Measurements from ENCODE around the gene RAD9A.

Gene RAD9A

DNA sequence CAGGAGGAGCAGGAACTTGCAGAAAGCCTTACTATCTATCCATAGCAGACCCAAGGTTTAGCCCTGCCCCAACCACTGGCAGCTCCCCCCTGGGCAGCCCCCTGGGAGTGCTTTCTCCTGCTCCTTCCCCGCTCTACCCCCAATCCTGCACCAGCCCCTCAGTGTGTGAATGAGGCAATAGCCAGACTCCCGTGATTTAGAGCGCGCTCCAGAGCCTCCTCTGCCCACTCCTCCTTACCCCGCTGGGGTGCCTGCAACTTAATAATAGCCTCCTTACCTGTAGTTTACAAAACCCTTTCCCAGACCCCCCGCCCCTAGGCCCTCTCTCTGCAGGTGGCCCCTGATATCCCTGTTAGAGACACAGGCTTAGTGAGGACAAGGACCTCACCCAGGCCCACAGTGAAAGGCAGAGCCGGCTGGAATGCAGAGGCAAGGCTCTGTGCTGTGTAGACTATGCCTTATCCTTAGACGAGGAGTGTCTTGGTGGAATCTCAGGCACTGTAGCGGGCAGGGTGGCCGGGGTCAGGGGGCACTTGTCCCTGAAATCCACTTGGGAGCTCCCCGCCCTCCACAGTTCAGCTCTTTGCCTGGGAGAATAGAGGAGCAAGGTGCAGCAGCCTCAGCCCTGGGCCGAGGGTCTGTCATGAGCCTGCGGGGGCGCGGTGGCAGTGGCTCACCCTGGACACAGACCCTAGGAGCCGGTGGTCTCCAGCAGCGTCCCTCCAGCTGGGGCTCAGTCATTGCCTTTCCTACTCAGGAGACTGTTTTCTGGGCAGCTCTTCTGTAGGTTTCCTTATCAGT, 19.4 kb downstream of the RAD9A start:
- no peak overlapping the region for H3K4me3 ChIP-seq (ENCODE audit: low read depth in 1 of 2, low read length in 1 of 2)
- H3K9me3 ChIP-seq: no peaks in the 10 kb centered on the region
- peaks cover 50% of the 10 kb centered on the region for H3K36me3 ChIP-seq
- H3K27me3 ChIP-seq: peaks cover 39% of the 10 kb centered on the region
- H3K27ac ChIP-seq: no peak overlapping the region
- TF ChIP-seq, protein P1, sequence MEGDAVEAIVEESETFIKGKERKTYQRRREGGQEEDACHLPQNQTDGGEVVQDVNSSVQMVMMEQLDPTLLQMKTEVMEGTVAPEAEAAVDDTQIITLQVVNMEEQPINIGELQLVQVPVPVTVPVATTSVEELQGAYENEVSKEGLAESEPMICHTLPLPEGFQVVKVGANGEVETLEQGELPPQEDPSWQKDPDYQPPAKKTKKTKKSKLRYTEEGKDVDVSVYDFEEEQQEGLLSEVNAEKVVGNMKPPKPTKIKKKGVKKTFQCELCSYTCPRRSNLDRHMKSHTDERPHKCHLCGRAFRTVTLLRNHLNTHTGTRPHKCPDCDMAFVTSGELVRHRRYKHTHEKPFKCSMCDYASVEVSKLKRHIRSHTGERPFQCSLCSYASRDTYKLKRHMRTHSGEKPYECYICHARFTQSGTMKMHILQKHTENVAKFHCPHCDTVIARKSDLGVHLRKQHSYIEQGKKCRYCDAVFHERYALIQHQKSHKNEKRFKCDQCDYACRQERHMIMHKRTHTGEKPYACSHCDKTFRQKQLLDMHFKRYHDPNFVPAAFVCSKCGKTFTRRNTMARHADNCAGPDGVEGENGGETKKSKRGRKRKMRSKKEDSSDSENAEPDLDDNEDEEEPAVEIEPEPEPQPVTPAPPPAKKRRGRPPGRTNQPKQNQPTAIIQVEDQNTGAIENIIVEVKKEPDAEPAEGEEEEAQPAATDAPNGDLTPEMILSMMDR (IDR thresholded peaks at IDR 0.05): no peak
- peaks cover 46 to 56% of the 10 kb centered on the region in 2 experiments for H3K4me1 ChIP-seq (ENCODE audit: control insufficient read depth in 1 of 2, insufficient read depth in 1 of 2, low read depth in 1 of 2, low read length in 1 of 2)

DNA sequence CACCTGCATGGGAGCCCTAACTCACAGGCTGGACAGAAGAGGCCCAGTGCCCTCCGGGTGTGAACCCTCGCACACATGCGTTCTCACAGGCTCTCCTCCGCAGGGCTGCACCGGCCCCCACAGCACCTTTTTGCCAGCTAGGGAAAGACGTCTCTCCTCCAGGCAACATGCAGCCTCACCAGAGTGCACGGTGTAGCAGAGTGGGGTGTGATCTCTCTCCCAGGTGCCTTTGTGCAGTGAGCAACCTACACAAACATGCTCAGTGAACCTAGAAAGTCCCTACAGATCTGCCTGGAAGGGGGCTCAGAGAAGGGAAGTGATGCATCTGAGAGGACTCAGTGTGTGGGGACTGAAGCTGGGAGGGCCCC, 20.0 kb downstream of the RAD9A start:
- Histone ChIP-seq H3K27me3 (peaks cover 45% of the 10 kb centered on the region), H3K4me3 (ENCODE audit: low read depth in 1 of 2, low read length in 1 of 2) (no peak overlapping the region), H3K9me3 (no peaks in the 10 kb centered on the region), H3K36me3 (peaks cover 45% of the 10 kb centered on the region), H3K27ac (no peak overlapping the region), H3K4me1 (ENCODE audit: control insufficient read depth in 1 of 2, insufficient read depth in 1 of 2, low read depth in 1 of 2, low read length in 1 of 2) (peaks cover 41 to 52% of the 10 kb centered on the region in 2 experiments)
- TF ChIP-seq, protein P1 (IDR thresholded peaks at IDR 0.05): no peak

GRCh38 chr11:67412495-67413179, 20.9 kb downstream of the RAD9A start:
- H3K36me3 ChIP-seq: peaks cover 36% of the 10 kb centered on the region
- peaks cover 54% of the 10 kb centered on the region for H3K27me3 ChIP-seq
- TF ChIP-seq, protein P1 (IDR thresholded peaks at IDR 0.05): no peak
- peaks cover 32 to 46% of the 10 kb centered on the region in 2 experiments for H3K4me1 ChIP-seq (ENCODE audit: control insufficient read depth in 1 of 2, insufficient read depth in 1 of 2, low read depth in 1 of 2, low read length in 1 of 2)
- no peak overlapping the region for H3K27ac ChIP-seq
- no peaks in the 10 kb centered on the region for H3K9me3 ChIP-seq
- no peak overlapping the region for H3K4me3 ChIP-seq (ENCODE audit: low read depth in 1 of 2, low read length in 1 of 2)

GRCh38 chr11:67413266-67413849, 21.6 kb downstream of the RAD9A start:
- Histone ChIP-seq H3K4me1 (ENCODE audit: control insufficient read depth in 1 of 2, insufficient read depth in 1 of 2, low read depth in 1 of 2, low read length in 1 of 2) (peaks cover 25 to 42% of the 10 kb centered on the region in 2 experiments), H3K27ac (no peak overlapping the region), H3K36me3 (peaks cover 29% of the 10 kb centered on the region), H3K9me3 (no peaks in the 10 kb centered on the region), H3K27me3 (peaks cover 61% of the 10 kb centered on the region), H3K4me3 (ENCODE audit: low read depth in 1 of 2, low read length in 1 of 2) (no peak overlapping the region)
- TF ChIP-seq, protein P1 (IDR thresholded peaks at IDR 0.05): no peak

DNA sequence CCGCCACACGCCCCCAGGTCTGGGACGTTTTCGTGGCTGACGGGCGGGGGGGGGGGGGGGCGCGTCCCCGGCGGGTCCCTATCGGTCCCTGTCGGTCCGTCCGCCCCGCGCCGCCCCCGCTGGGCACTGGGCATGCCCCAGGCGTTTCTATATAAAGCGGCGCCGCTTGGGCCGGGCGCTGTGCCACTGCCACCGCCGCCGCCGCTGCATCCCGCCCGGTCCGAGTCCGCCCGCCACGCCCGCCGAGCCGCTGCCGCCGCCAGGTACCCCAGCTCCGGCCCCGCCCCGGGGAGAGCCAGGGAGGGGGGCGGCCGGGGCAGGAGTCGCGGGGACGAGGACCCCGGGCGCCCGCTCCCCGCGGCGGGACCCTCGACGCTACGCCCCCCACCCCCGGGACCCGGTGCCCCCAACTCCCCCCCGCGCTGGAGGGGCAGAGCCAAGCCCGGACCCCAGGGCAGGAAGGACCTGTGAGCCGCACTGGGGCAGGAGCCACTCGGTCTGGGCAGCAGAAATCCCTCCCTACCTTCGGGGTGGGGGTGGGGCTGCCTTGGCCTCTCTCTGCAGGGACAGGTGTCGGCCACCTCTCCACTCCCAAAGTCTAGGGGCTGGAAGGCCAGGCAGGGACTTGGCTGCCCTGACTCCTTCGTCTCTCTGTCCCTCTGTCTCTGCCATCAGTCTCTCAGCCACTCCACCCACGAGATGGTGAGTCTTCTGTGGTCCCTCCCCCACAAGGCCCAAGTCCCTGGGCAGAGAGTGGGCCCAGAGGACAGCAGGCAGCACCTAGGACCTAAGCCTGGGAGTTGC, 23.9 kb downstream of the RAD9A start, which contains the start of gene CARNS1:
CARNS1 (plus strand) TSS at position 178 of the 804 bp plus-strand sequence; CDS start at position 700, 522 bp downstream.
- peaks cover 5% of the 10 kb centered on the region for H3K36me3 ChIP-seq
- H3K27ac ChIP-seq: no peak within 1 kb of the TSS
- peak within 1 kb of the TSS in 1 of 2 experiments; percentile 7 for H3K4me3 ChIP-seq (ENCODE audit: low read depth in 1 of 2, low read length in 1 of 2)
- peaks cover 20 to 40% of the 10 kb centered on the region in 2 experiments for H3K4me1 ChIP-seq (ENCODE audit: control insufficient read depth in 1 of 2, insufficient read depth in 1 of 2, low read depth in 1 of 2, low read length in 1 of 2)
- TF ChIP-seq, protein P1 (IDR thresholded peaks at IDR 0.05): no peak
- H3K9me3 ChIP-seq: no peaks in the 10 kb centered on the region
- H3K27me3 ChIP-seq: peaks cover 79% of the 10 kb centered on the region

All from neutrophil (primary cell).